ENCODE measurements around the gene MCTS1.

DNA sequence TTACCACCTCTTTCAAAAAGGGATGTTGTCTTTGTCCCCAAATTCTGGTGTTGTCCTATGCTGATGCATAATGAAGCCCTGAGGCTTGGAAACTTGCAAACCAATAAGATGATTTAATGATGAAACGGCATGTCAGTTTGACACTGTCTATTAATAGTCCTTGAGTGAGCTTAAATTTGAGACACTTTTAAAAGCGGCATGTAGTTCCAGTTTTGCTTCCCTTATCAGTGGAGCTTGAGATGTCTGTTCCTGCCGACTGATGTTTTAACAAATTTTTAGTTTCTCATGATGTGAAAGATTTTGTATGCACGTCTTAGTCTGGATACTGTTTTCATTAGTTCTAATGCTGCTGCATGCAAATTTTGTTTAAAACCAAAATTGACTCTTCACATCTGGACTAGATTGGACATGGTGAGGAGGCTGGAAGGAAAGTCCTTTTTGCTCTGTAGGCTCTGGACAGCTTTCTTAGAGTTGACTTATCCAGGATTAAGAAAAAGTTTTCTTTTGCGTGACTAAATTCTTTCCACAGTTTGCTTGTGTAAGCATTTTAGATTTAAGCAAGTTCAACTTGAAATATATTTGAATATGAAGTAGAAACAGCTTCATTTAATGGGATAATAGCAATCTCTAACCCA is 14.2 kb downstream of the MCTS1 start:
- TF ChIP-seq, protein P1, sequence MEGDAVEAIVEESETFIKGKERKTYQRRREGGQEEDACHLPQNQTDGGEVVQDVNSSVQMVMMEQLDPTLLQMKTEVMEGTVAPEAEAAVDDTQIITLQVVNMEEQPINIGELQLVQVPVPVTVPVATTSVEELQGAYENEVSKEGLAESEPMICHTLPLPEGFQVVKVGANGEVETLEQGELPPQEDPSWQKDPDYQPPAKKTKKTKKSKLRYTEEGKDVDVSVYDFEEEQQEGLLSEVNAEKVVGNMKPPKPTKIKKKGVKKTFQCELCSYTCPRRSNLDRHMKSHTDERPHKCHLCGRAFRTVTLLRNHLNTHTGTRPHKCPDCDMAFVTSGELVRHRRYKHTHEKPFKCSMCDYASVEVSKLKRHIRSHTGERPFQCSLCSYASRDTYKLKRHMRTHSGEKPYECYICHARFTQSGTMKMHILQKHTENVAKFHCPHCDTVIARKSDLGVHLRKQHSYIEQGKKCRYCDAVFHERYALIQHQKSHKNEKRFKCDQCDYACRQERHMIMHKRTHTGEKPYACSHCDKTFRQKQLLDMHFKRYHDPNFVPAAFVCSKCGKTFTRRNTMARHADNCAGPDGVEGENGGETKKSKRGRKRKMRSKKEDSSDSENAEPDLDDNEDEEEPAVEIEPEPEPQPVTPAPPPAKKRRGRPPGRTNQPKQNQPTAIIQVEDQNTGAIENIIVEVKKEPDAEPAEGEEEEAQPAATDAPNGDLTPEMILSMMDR (IDR thresholded peaks at IDR 0.05) = no peak
- no peak for TF ChIP-seq POLR2A (IDR thresholded peaks at IDR 0.05)
- no peak for TF ChIP-seq EP300 (IDR thresholded peaks at IDR 0.05)
